ENCODE measurements around the gene ZG16. TPM values are rescaled to one million over a fixed set of nuclear protein-coding genes. Genes with fewer than 3 reads are reported as not detected.
"Not testable (repeated sequence)": the region's sequence is repeated elsewhere in the genome, so short reads cannot be mapped to it uniquely, and the experiment has no call there.

ZG16 gene
- total and polyA plus RNA-seq, 9 of the 15 experiments (the other 6 are each of a cell fraction or from before 2014, with no cell fraction given), result 0.04 TPM; not detected in 8

GRCh38 chr16:29761280-29761651, 16.8 kb upstream of the ZG16 start:
- H3K79me2 ChIP-seq (ENCODE audit: control insufficient read depth, insufficient read depth, low read length); H3K27me3 ChIP-seq (ENCODE audit: control insufficient read depth in 2 of 2, insufficient read depth in 2 of 2, low read length in 2 of 2); H4K20me1 ChIP-seq (replicated peaks; ENCODE audit: control insufficient read depth, insufficient read depth, low read length); in situ Hi-C loops (cut with MboI); H3K4me3 ChIP-seq; H3K4me2 ChIP-seq (ENCODE audit: insufficient read depth, low read length); FAIRE-seq; ATAC-seq; H3K9ac ChIP-seq (ENCODE audit: insufficient read depth in 1 of 2, low read depth in 2 of 2, low read length in 2 of 2); BruUV-seq (replicated peaks); DNase-seq (ENCODE audit: extremely low read depth in 1 of 4, low spot score in 3 of 4); H3K9me1 ChIP-seq (ENCODE audit: control insufficient read depth, insufficient read depth, low read length); H3K27ac ChIP-seq (ENCODE audit: extremely low read depth, low read depth, low read length); H3K9me3 ChIP-seq (replicated peaks; ENCODE audit: control insufficient read depth, insufficient read depth, low read depth, low read length); CTCF ChIA-PET (ENCODE audit: low intra/inter-chr PET ratio); intact Hi-C loops (cut with micrococcal nuclease); H3K36me3 ChIP-seq (ENCODE audit: control insufficient read depth, insufficient read depth, low read length): not testable (repeated sequence)
- H2AFZ ChIP-seq (ENCODE audit: low read depth, low read length), result peak overlapping the region; percentile 59; the same call in 1 of the 2 replicates
- H3K4me1 ChIP-seq (replicated peaks in 1 of 2; ENCODE audit: control insufficient read depth in 2 of 2, insufficient read depth in 2 of 2, low read length in 2 of 2), result peaks cover 6 to 11% of the 10 kb centered on the region in 2 experiments
- WGBS (ENCODE audit: insufficient coverage, low coverage, missing lambda C conversion rate), result 21% methylated on average over 2 of the region's 8 CpGs
- POLR2A ChIA-PET, result interaction anchor here (1.4 kb wide), 1 partner anchor 29 kb away, joined by 3 read pairs; the partner anchor contains the start of gene KIF22

GRCh38 chr16:29761882-29762281, 16.2 kb upstream of the ZG16 start:
- peak in 1 of 4 experiments; percentile 19 for DNase-seq (ENCODE audit: extremely low read depth in 1 of 4, low spot score in 3 of 4)
- Histone ChIP-seq H4K20me1 (replicated peaks; ENCODE audit: control insufficient read depth, insufficient read depth, low read length) (no peaks in the 10 kb centered on the region), H3K4me1 (replicated peaks in 1 of 2; ENCODE audit: control insufficient read depth in 2 of 2, insufficient read depth in 2 of 2, low read length in 2 of 2) (peaks cover 6 to 11% of the 10 kb centered on the region in 2 experiments), H3K79me2 (ENCODE audit: control insufficient read depth, insufficient read depth, low read length) (no peaks in the 10 kb centered on the region), H3K4me2 (ENCODE audit: insufficient read depth, low read length) (no peak overlapping the region; the same call in 1 of the 2 replicates), H3K9me1 (ENCODE audit: control insufficient read depth, insufficient read depth, low read length) (no peaks in the 10 kb centered on the region), H3K9ac (ENCODE audit: insufficient read depth in 1 of 2, low read depth in 2 of 2, low read length in 2 of 2) (no peak overlapping the region), H3K4me3 (no peak overlapping the region), H2AFZ (ENCODE audit: low read depth, low read length) (peak overlapping the region; percentile 59; the same call in 1 of the 2 replicates), H3K27ac (ENCODE audit: extremely low read depth, low read depth, low read length) (no peak overlapping the region), H3K36me3 (ENCODE audit: control insufficient read depth, insufficient read depth, low read length) (no peaks in the 10 kb centered on the region), H3K9me3 (replicated peaks; ENCODE audit: control insufficient read depth, insufficient read depth, low read depth, low read length) (no peaks in the 10 kb centered on the region), H3K27me3 (ENCODE audit: control insufficient read depth in 2 of 2, insufficient read depth in 2 of 2, low read length in 2 of 2) (no peaks in the 10 kb centered on the region)
- TF ChIP-seq YY1 (IDR thresholded peaks at IDR 0.05; ENCODE audit: borderline replicate concordance in 1 of 3, control insufficient read depth in 1 of 3, extremely low read depth in 1 of 3, insufficient read depth in 3 of 3, insufficient read length in 1 of 3, insufficient replicate concordance in 2 of 3, low read depth in 1 of 3, low read length in 2 of 3) (peak in 1 of 3 experiments; percentile 67), POLR3G (IDR thresholded peaks at IDR 0.05; ENCODE audit: extremely low read depth, insufficient read length, insufficient replicate concordance) (no peak), ZBTB8A (IDR thresholded peaks at IDR 0.05; ENCODE audit: partially characterized antibody) (no peak), ILF3 (IDR thresholded peaks at IDR 0.05; ENCODE audit: borderline replicate concordance) (no peak), RFX1 (IDR thresholded peaks at IDR 0.05) (peak; percentile 80), GABPA (tag; conservative IDR thresholded peaks at IDR 0.05; ENCODE audit: low read depth) (0 out of 2 replicates have a peak, but pooled peaks have one; percentile 19), NR2C2 (CRISPR knock-in tag; IDR thresholded peaks at IDR 0.05) (no peak), NR2C2 (tag; IDR thresholded peaks at IDR 0.05) (peak; percentile 79), NR2C1 (IDR thresholded peaks at IDR 0.05) (peak; percentile 66), NR2C1 (tag; IDR thresholded peaks at IDR 0.05) (peak; percentile 81)
- CTCF ChIA-PET (ENCODE audit: low intra/inter-chr PET ratio), result no interaction called here
- WGBS (ENCODE audit: insufficient coverage, low coverage, missing lambda C conversion rate), result 27% methylated on average over 6 of the region's 6 CpGs
- POLR2A ChIA-PET, result interaction anchor here (0.7 to 1.4 kb wide), 2 partner anchors 28 to 113 kb away, joined by 3 read pairs; partner anchors contain the start of gene KIF22
- no TSS peak for BruUV-seq (replicated peaks)
- in situ Hi-C loops (cut with MboI), result no loop called here
- intact Hi-C loops (cut with micrococcal nuclease), result no loop called here
- ATAC-seq, result peak; percentile 51
- FAIRE-seq, result no peak
